ENCODE measurements around the gene MYBBP1A.

MYBBP1A gene

GRCh38 chr17:4509923-4510617 lies 45.1 kb downstream of the MYBBP1A start:
- Mint-ChIP-seq H3K9me3 (no peaks in the 10 kb centered on the region), H3K27me3 (ENCODE audit: low read depth) (peaks cover 7% of the 10 kb centered on the region), H3K36me3 (ENCODE audit: low read depth) (no peaks in the 10 kb centered on the region), H3K4me3 (no peak overlapping the region), H3K4me1 (ENCODE audit: low read depth) (peaks cover 20% of the 10 kb centered on the region), H3K27ac (no peak overlapping the region)

GRCh38 chr17:4509401-4509800 lies 45.8 kb downstream of the MYBBP1A start:
- no peak overlapping the region for H3K4me3 Mint-ChIP-seq
- H3K4me1 Mint-ChIP-seq (ENCODE audit: low read depth), result peaks cover 25% of the 10 kb centered on the region
- no peak overlapping the region for H3K27ac Mint-ChIP-seq
- H3K9me3 Mint-ChIP-seq, result no peaks in the 10 kb centered on the region
- H3K36me3 Mint-ChIP-seq (ENCODE audit: low read depth), result no peaks in the 10 kb centered on the region
- peaks cover 7% of the 10 kb centered on the region for H3K27me3 Mint-ChIP-seq (ENCODE audit: low read depth)

GRCh38 chr17:4508207-4508606 lies 47.0 kb downstream of the MYBBP1A start:
- H3K4me3 Mint-ChIP-seq, result no peak overlapping the region
- no peaks in the 10 kb centered on the region for H3K36me3 Mint-ChIP-seq (ENCODE audit: low read depth)
- no peak overlapping the region for H3K27ac Mint-ChIP-seq
- no peaks in the 10 kb centered on the region for H3K9me3 Mint-ChIP-seq
- peaks cover 31% of the 10 kb centered on the region for H3K4me1 Mint-ChIP-seq (ENCODE audit: low read depth)
- peaks cover 7% of the 10 kb centered on the region for H3K27me3 Mint-ChIP-seq (ENCODE audit: low read depth)

DNA sequence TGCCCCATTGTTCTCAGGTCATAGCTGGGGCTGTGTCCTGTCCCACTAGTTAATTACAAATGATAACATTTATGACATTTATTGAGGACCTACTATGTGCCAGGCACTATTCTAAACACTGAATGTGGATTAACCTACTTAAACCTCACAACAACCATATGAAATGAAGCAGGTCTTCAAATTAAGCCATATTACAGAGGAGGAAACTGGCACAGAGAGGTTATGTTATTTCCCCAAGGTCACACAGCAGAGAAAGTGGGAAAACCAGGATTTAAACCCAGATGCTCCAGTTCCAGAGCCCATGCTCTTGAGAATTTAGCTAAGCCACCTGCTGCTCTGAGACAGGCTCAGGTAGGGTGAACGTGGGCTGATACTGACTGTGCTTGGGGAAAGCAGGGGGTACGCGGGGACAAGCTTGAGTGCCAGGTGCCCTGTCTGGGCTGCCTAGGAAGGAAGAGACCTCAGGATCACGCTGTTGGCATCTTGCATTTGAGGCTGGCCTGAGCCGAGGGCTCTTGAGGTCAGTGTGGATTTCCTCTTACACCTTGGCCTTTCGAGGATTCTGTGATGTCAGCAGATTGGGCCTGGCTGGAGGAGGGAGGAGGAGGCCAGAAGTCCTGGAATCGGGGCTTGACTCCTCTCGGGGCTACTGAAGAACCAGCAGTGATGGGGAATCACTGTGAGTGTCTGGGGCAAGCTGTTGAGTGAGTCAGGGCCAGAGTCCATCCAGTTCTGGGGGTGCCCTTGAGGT lies 47.6 kb downstream of the MYBBP1A start:
- Mint-ChIP-seq H3K4me3 (no peak overlapping the region), H3K4me1 (ENCODE audit: low read depth) (peaks cover 31% of the 10 kb centered on the region), H3K27ac (no peak overlapping the region), H3K9me3 (no peaks in the 10 kb centered on the region), H3K27me3 (ENCODE audit: low read depth) (peaks cover 11% of the 10 kb centered on the region), H3K36me3 (ENCODE audit: low read depth) (no peaks in the 10 kb centered on the region)

DNA sequence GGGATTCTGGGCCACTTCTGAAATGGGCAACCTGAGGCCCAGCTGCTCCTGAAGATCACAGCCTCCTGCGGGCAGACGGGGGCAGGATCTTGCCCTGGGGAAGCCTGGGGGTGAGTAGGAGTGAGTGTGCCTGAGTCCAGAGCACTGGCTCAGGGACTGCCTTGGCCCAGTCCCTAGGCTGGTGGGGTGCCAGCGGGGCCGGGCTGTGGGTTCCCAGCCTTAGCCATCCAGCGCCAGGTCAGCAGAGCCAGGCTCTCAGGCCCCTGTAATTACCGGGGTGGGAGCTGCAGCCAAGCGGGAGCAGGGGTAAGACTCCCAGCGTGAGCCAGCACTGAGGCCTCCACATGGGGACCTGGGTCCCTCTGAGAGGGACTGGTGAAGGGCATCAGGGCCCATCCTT lies 48.3 kb downstream of the MYBBP1A start:
- H3K4me3 Mint-ChIP-seq, result no peak overlapping the region
- no peaks in the 10 kb centered on the region for H3K36me3 Mint-ChIP-seq (ENCODE audit: low read depth)
- no peaks in the 10 kb centered on the region for H3K9me3 Mint-ChIP-seq
- no peak overlapping the region for H3K27ac Mint-ChIP-seq
- H3K4me1 Mint-ChIP-seq (ENCODE audit: low read depth), result peaks cover 31% of the 10 kb centered on the region
- H3K27me3 Mint-ChIP-seq (ENCODE audit: low read depth), result peaks cover 14% of the 10 kb centered on the region

DNA sequence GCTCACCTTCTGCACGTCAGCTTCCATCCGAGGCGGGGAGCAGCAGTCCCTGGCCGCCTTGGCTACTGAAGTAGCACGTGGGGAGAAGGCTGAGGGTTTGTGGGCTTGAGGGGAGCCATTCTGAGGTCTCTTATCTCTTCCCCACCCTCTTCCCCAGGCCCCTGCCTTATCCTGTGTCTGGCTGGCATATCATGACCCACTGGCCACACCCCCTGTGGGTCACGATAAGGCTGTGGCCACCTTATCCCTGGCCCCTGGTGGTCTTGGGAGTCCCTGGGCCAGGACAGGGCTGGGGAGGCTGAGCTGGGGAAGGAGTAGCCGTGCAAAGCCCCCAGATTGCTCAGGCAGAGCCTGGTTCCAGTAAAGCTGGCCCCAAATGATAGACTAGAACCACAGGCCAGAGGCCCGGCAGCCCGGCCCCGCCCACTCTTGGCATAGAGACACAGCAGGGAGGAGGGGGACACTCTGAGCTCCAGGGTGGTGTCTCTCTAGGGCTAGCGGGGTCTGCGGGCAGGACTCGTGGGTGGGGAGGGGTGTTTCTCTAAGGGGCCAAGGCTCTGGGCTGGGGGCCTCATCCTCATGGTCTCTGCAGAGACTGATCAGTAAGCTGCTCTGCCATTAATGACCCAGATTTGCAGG lies 48.9 kb downstream of the MYBBP1A start:
- H3K27me3 Mint-ChIP-seq (ENCODE audit: low read depth), result peaks cover 20% of the 10 kb centered on the region
- no peak overlapping the region for H3K4me3 Mint-ChIP-seq
- no peaks in the 10 kb centered on the region for H3K36me3 Mint-ChIP-seq (ENCODE audit: low read depth)
- H3K27ac Mint-ChIP-seq, result no peak overlapping the region
- H3K4me1 Mint-ChIP-seq (ENCODE audit: low read depth), result peaks cover 31% of the 10 kb centered on the region
- H3K9me3 Mint-ChIP-seq, result no peaks in the 10 kb centered on the region

GRCh38 chr17:4505187-4505586 lies 50.0 kb downstream of the MYBBP1A start:
- peak overlapping the region; percentile 57 for H3K27ac Mint-ChIP-seq
- no peaks in the 10 kb centered on the region for H3K36me3 Mint-ChIP-seq (ENCODE audit: low read depth)
- peaks cover 30% of the 10 kb centered on the region for H3K4me1 Mint-ChIP-seq (ENCODE audit: low read depth)
- peaks cover 24% of the 10 kb centered on the region for H3K27me3 Mint-ChIP-seq (ENCODE audit: low read depth)
- H3K4me3 Mint-ChIP-seq, result no peak overlapping the region
- H3K9me3 Mint-ChIP-seq, result no peaks in the 10 kb centered on the region

- H3K27me3 Mint-ChIP-seq (ENCODE audit: low read depth), result peaks cover 33% of the 10 kb centered on the region
Measured at GRCh38 chr17:4504188-4504587, 51.0 kb downstream of the MYBBP1A start.

GRCh38 chr17:4503283-4504025 lies 51.7 kb downstream of the MYBBP1A start:
- Mint-ChIP-seq H3K4me3 (no peak overlapping the region), H3K9me3 (no peaks in the 10 kb centered on the region), H3K36me3 (ENCODE audit: low read depth) (no peaks in the 10 kb centered on the region), H3K27me3 (ENCODE audit: low read depth) (peaks cover 33% of the 10 kb centered on the region), H3K4me1 (ENCODE audit: low read depth) (peaks cover 23% of the 10 kb centered on the region), H3K27ac (peak overlapping the region; percentile 15)

More at GRCh38 chr17:4504188-4504587, 51.0 kb downstream of the MYBBP1A start:
- Mint-ChIP-seq H3K9me3 (no peaks in the 10 kb centered on the region), H3K4me3 (no peak overlapping the region), H3K36me3 (ENCODE audit: low read depth) (no peaks in the 10 kb centered on the region), H3K4me1 (ENCODE audit: low read depth) (peaks cover 30% of the 10 kb centered on the region), H3K27ac (peak overlapping the region; percentile 1)

GRCh38 chr17:4502466-4503154 lies 52.6 kb downstream of the MYBBP1A start:
- Mint-ChIP-seq H3K4me3 (no peak overlapping the region), H3K27ac (no peak overlapping the region), H3K4me1 (ENCODE audit: low read depth) (peaks cover 23% of the 10 kb centered on the region), H3K36me3 (ENCODE audit: low read depth) (no peaks in the 10 kb centered on the region), H3K27me3 (ENCODE audit: low read depth) (peaks cover 35% of the 10 kb centered on the region), H3K9me3 (no peaks in the 10 kb centered on the region)

DNA sequence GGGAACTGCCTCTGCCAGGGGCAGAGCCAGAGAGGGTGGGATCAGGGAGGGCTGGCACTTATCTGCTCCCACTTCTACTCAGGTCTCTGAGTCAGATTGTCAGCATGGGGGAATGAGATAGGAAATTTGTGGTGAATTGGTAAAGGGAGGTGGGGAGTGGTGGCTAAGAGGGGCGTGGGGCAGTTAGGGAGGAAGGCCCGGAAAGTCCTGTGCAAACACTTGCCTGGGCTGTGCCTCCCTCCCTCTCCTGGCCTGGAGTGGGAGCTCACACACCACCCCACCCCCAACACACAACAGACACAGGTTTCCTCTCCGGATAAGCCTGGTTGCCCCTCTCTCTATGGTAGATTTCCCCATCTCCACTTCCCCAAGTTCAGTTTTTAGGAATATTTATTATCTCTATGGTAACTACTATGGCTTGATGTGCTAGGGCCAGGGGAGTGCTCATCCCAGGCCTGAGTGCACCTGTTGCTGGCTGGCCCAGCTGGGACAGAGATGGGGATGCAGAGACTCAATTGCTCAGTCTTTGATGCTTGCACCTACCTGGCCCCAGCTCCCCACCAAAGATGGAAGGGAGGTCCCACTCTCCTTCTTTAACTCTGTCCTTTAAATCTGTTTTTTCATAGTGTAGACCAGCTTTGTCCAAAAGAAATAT lies 53.8 kb downstream of the MYBBP1A start:
- Mint-ChIP-seq H3K27me3 (ENCODE audit: low read depth) (peaks cover 44% of the 10 kb centered on the region), H3K4me3 (no peak overlapping the region), H3K9me3 (no peaks in the 10 kb centered on the region), H3K4me1 (ENCODE audit: low read depth) (peaks cover 23% of the 10 kb centered on the region), H3K36me3 (ENCODE audit: low read depth) (no peaks in the 10 kb centered on the region), H3K27ac (no peak overlapping the region)

DNA sequence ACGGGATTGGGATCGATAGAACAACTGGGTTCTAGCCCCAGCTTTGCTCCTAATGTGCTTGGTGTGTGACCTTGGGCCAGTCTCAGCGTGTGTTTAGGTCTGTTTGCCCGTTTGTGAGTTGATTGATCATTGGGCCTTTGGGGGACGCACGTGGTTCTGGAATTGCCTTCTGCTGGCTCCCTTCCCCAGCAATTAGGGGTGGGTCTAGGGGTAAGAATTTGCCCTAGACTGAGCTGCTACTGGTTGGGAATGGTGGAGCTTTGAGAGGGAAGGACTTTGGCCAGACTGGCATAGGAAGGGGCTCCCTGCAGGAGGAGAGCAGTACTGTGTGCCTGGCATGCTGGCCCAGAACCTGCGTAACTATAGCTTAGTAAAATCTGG lies 55.0 kb downstream of the MYBBP1A start:
- no peaks in the 10 kb centered on the region for H3K36me3 Mint-ChIP-seq (ENCODE audit: low read depth)
- H3K27ac Mint-ChIP-seq, result no peak overlapping the region
- H3K4me1 Mint-ChIP-seq (ENCODE audit: low read depth), result peaks cover 22% of the 10 kb centered on the region
- H3K27me3 Mint-ChIP-seq (ENCODE audit: low read depth), result peaks cover 44% of the 10 kb centered on the region
- H3K9me3 Mint-ChIP-seq, result no peaks in the 10 kb centered on the region
- H3K4me3 Mint-ChIP-seq, result peak overlapping the region; percentile 8

- peak overlapping the region; percentile 68 for H3K4me3 Mint-ChIP-seq
- H3K27me3 Mint-ChIP-seq (ENCODE audit: low read depth), result peaks cover 45% of the 10 kb centered on the region
- H3K4me1 Mint-ChIP-seq (ENCODE audit: low read depth), result peaks cover 16% of the 10 kb centered on the region
- no peaks in the 10 kb centered on the region for H3K36me3 Mint-ChIP-seq (ENCODE audit: low read depth)
- H3K9me3 Mint-ChIP-seq, result no peaks in the 10 kb centered on the region
- H3K27ac Mint-ChIP-seq, result no peak overlapping the region
Measured at GRCh38 chr17:4499431-4500190, 55.6 kb downstream of the MYBBP1A start.
